AG04450 (cell line): ENCODE data around the gene GAP43. TPM values are rescaled to one million over a fixed set of nuclear protein-coding genes. Genes with fewer than 3 reads are reported as not detected.

Source experiments
- CTCF ChIA-PET: fragments of 300-600, 350-600 bp; formaldehyde crosslinking; extraction: SDS; loops from one replicate; lab custom pipeline; 2022; ENCODE audit warnings: antibody characterized with exemption, inconsistent platforms; lab: Charles Lee
- POLR2A ChIA-PET: fragments of 350-600 bp; formaldehyde crosslinking; extraction: SDS; loops from one replicate; lab custom pipeline; 2021; ENCODE audit warnings: antibody characterized with exemption, inconsistent platforms; lab: Yijun Ruan, JAX
- DNase-seq: peaks from one replicate; pipeline ENCODE4 v3.0.0-alpha.2; 2011; ENCODE audit warnings: low read depth, low spot score
- H3K27ac ChIP-seq: one replicate; pipeline ENCODE4 v1.5.1; 2012; ENCODE audit warnings: low read depth, low read length, control low read depth
- H3K27me3 ChIP-seq: one replicate; pipeline ENCODE4 v1.6.0; 2012; ENCODE audit warnings: low read length; ENCODE audit not compliant: control insufficient read depth, insufficient read depth
- H3K4me3 ChIP-seq: 2 replicates; pipeline ENCODE4 v1.5.1; 2011; ENCODE audit warnings: mild to moderate bottlenecking, low read depth, low read length, control low read depth
- H3K9me3 ChIP-seq: 2 replicates; pipeline ENCODE4 v1.5.1; 2012; ENCODE audit warnings: low read length; ENCODE audit not compliant: control insufficient read depth, insufficient read depth
- polyA plus RNA-seq: library from polyadenylated mRNA; depleted of rRNA; stranded (reverse); fragments of >200 nt; gene quantifications from 2 replicates; pipeline ENCODE4 v1.2.3, GENCODE V29; 2011
- TF ChIP-seq, protein P1 (sequence below): IDR thresholded peaks from 2 replicates; pipeline ENCODE4 v1.5.1; 2011; ENCODE audit warnings: low read depth, low read length, control low read depth, inconsistent platforms

The GAP43 gene
- polyA plus RNA-seq, 1 experiment = 1.3 TPM

DNA sequence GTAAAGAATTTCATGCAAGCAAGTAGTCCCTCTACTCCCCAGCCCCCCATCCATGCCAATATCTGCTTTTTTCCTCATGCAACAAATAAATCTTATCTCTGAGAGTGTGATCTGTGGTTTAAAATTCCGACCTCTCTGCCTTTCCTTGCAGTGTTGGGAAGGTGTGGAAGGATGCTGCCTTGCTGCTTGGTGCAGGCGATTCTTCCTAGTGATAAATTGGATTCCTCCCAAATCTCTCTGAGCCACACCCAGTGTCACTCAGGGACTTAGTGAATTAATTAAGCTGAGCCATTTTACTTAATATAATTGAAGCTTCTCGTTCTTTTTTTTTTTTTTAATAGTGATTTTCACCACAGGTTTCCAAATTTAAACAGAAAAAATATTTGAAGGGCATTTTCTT, 3.4 kb downstream of the GAP43 start:
- ChIA-PET CTCF (interaction anchor here (0.5 to 0.6 kb wide), 3 partner anchors 34 to 1278 kb away, joined by 3 to 6 read pairs (median 5); no protein-coding TSS in a partner anchor), POLR2A (interaction anchor here (0.7 kb wide), 1 partner anchor 33 kb away, joined by 3 read pairs; no protein-coding TSS in a partner anchor)
- Histone ChIP-seq H3K9me3 (no peaks in the 10 kb centered on the region), H3K27me3 (peaks cover 34% of the 10 kb centered on the region), H3K27ac (no peak overlapping the region), H3K4me3 (no peak overlapping the region)
- DNase-seq = no peak
- TF ChIP-seq, protein P1, sequence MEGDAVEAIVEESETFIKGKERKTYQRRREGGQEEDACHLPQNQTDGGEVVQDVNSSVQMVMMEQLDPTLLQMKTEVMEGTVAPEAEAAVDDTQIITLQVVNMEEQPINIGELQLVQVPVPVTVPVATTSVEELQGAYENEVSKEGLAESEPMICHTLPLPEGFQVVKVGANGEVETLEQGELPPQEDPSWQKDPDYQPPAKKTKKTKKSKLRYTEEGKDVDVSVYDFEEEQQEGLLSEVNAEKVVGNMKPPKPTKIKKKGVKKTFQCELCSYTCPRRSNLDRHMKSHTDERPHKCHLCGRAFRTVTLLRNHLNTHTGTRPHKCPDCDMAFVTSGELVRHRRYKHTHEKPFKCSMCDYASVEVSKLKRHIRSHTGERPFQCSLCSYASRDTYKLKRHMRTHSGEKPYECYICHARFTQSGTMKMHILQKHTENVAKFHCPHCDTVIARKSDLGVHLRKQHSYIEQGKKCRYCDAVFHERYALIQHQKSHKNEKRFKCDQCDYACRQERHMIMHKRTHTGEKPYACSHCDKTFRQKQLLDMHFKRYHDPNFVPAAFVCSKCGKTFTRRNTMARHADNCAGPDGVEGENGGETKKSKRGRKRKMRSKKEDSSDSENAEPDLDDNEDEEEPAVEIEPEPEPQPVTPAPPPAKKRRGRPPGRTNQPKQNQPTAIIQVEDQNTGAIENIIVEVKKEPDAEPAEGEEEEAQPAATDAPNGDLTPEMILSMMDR = no peak

DNA sequence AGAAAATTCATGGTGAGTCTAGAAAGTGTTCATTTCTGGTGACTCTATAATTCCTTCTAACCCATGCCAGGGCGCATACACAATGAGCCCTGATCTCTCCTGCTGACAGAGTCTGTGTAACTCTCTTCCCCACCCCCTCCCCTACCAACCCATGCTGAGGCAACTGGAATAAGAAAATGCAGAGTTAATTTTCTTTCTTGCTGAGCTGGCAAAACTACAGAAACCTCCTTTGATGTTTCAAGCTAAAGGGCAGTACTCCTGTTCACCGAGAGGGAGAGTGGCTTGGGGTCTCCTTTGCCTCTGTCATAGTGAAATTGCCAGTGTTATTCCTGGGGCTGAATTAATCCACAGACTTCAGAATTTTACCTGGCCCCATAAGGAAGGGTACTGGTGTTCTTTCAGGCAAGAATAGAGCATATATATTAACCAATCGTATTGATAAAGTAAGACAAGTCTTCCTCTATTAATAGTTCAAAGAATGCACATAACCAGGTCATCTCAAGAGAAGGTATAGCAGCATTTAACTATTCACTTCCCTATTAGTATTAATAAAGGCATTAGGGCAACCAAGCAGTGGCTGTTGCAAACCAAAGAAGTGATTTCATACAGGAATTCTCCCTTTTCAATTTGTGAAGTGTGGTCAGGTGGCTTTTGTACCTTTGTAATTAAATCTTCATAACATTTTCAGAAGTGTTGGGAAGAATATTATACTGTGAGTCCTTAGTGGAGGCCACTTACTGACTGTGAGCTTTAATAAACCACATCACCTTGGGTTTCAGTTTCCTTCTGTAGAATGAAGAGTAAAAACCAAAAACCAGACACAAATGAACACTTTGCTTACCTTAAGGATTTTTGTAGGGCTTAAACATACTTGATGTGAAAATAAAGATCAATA, 4.1 kb downstream of the GAP43 start:
- Histone ChIP-seq H3K4me3 (no peak overlapping the region), H3K27me3 (peaks cover 34% of the 10 kb centered on the region), H3K27ac (no peak overlapping the region), H3K9me3 (no peaks in the 10 kb centered on the region)
- TF ChIP-seq, protein P1 = no peak
- CTCF ChIA-PET = interaction anchor here (0.6 kb wide), 1 partner anchor 229 kb away, joined by 12 read pairs; no protein-coding TSS in a partner anchor
- POLR2A ChIA-PET = interaction anchor here (0.7 kb wide), 1 partner anchor 32 kb away, joined by 3 read pairs; no protein-coding TSS in a partner anchor
- DNase-seq = no peak

DNA sequence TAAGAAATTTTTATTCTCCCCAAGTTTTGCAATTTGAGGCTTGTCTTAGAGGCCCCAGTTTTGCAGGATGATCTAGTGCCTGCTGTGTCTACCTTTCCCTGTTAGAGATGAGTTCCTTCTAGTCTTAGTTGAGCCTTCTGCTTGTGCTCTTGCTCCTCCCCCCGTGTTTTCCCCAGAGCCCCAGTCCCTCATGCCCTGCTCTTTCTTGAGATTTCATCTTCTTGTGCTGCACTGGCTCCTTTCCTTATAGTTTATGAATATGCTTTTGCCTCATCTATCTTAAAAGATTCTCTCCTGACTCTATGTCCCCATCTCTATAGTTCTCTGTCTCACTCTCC, 4.7 kb downstream of the GAP43 start:
- DNase-seq = no peak
- TF ChIP-seq, protein P1 = no peak
- Histone ChIP-seq H3K27me3 (peaks cover 34% of the 10 kb centered on the region), H3K4me3 (no peak overlapping the region), H3K9me3 (no peaks in the 10 kb centered on the region), H3K27ac (no peak overlapping the region)
- CTCF ChIA-PET = no interaction called here
- POLR2A ChIA-PET = no interaction called here

DNA sequence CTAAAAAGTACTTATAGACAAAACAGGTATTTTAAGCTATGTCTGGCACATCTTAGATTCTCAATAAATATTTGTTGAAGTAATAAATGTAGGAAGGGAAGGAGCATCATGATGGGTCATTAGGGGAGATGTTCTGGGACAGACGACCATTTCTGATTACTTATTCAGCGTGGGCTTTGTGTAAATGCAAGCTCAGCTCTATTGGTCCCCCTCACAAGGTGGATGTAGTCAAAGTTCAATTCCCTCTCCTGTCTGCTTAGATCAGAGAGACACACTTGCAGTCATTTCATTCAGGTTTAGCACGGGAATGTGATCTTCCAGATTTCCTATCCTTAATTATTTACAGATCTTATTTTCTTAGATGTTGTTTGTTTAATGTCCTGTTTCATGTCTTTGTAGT, 7.5 kb downstream of the GAP43 start:
- no peak overlapping the region for H3K27ac ChIP-seq
- TF ChIP-seq, protein P1 = no peak
- DNase-seq = no peak
- ChIA-PET CTCF (no interaction called here), POLR2A (no interaction called here)
- no peaks in the 10 kb centered on the region for H3K9me3 ChIP-seq
- H3K4me3 ChIP-seq = no peak overlapping the region
- H3K27me3 ChIP-seq = peaks cover 20% of the 10 kb centered on the region

DNA sequence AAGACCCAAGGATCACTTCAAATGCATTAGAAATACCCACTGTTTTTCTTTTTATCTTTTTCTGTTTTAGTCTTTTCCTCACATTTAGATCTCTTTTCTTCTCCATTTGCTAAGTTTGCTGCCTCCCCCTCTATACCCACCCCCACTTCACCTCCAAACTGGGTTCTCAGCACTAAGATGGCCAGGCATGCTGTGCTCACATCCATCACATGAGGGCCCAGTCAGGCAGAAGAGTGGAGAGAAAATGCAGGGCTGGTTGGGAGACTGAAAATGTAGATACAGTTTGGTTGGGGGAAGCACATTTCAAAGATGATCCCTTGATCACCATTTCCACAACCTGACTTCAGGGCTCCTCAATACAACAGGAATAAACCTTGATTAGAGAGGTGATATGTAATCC, 8.7 kb downstream of the GAP43 start:
- Histone ChIP-seq H3K27ac (no peak overlapping the region), H3K9me3 (no peaks in the 10 kb centered on the region), H3K27me3 (peaks cover 19% of the 10 kb centered on the region), H3K4me3 (no peak overlapping the region)
- CTCF ChIA-PET = no interaction called here
- TF ChIP-seq, protein P1 = no peak
- DNase-seq = no peak
- POLR2A ChIA-PET = no interaction called here
